ENCODE data around the gene NBL1. TPM values are rescaled to one million over a fixed set of nuclear protein-coding genes. Genes with fewer than 3 reads are reported as not detected.

The NBL1 gene
- total RNA-seq, 2 donors from 2014 or later: 268 to 514 TPM

DNA sequence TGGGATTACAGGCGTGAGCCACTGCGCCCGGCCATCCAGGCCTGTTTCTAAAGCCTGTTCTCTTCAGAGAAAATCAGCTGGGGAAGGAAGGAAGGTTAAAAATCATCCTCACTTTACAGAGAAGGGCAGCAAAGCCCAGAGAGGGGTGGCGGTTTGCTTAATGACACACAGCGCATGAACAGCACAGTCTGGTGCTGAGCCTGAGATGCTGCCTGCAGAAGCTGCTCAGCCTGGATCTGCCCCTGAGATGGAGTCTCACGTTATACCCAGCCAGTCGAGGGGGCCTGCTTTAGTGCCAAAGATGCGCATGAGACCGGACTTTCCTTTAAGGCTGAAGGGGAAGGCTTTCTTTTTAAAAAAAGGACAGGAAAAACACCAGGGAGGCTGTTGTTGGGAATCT lies 41.9 kb downstream of the NBL1 start:
- Histone ChIP-seq H3K27ac (no peak overlapping the region), H3K4me3 (no peak overlapping the region), H3K27me3 (replicated peaks; ENCODE audit: insufficient read depth) (no peaks in the 10 kb centered on the region), H3K4me1 (replicated peaks) (no peaks in the 10 kb centered on the region), H3K36me3 (no peaks in the 10 kb centered on the region), H3K9me3 (no peaks in the 10 kb centered on the region)
- intact Hi-C loops (cut with DNase I): no loop called here
- WGBS: 80% methylated on average over 9 of the region's 9 CpGs
- TF ChIP-seq POLR2AphosphoS5 (IDR thresholded peaks at IDR 0.05): no peak
- no peak for TF ChIP-seq POLR2A (IDR thresholded peaks at IDR 0.05)
- TF ChIP-seq, protein P1, sequence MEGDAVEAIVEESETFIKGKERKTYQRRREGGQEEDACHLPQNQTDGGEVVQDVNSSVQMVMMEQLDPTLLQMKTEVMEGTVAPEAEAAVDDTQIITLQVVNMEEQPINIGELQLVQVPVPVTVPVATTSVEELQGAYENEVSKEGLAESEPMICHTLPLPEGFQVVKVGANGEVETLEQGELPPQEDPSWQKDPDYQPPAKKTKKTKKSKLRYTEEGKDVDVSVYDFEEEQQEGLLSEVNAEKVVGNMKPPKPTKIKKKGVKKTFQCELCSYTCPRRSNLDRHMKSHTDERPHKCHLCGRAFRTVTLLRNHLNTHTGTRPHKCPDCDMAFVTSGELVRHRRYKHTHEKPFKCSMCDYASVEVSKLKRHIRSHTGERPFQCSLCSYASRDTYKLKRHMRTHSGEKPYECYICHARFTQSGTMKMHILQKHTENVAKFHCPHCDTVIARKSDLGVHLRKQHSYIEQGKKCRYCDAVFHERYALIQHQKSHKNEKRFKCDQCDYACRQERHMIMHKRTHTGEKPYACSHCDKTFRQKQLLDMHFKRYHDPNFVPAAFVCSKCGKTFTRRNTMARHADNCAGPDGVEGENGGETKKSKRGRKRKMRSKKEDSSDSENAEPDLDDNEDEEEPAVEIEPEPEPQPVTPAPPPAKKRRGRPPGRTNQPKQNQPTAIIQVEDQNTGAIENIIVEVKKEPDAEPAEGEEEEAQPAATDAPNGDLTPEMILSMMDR (IDR thresholded peaks at IDR 0.05): no peak
- no peak for DNase-seq (ENCODE audit: low spot score)

- no peak for DNase-seq (ENCODE audit: low spot score)
- TF ChIP-seq POLR2AphosphoS5 (IDR thresholded peaks at IDR 0.05) (no peak), POLR2A (IDR thresholded peaks at IDR 0.05) (no peak)
- TF ChIP-seq, protein P1 (IDR thresholded peaks at IDR 0.05): no peak
- Histone ChIP-seq H3K4me3 (no peak overlapping the region), H3K27ac (no peak overlapping the region), H3K36me3 (no peaks in the 10 kb centered on the region), H3K4me1 (replicated peaks) (no peaks in the 10 kb centered on the region), H3K9me3 (no peaks in the 10 kb centered on the region), H3K27me3 (replicated peaks; ENCODE audit: insufficient read depth) (no peaks in the 10 kb centered on the region)
- intact Hi-C loops (cut with DNase I): no loop called here
- 94% methylated on average over 1 of the region's 1 CpG for WGBS
Measured at GRCh38 chr1:19687414-19687813, 43.3 kb downstream of the NBL1 start.

GRCh38 chr1:19688041-19688842 lies 44.1 kb downstream of the NBL1 start:
- Histone ChIP-seq H3K9me3 (no peaks in the 10 kb centered on the region), H3K4me3 (no peak overlapping the region), H3K36me3 (no peaks in the 10 kb centered on the region), H3K4me1 (replicated peaks) (no peaks in the 10 kb centered on the region), H3K27me3 (replicated peaks; ENCODE audit: insufficient read depth) (no peaks in the 10 kb centered on the region), H3K27ac (no peak overlapping the region)
- DNase-seq (ENCODE audit: low spot score): no peak
- TF ChIP-seq, protein P1 (IDR thresholded peaks at IDR 0.05): no peak
- TF ChIP-seq POLR2A (IDR thresholded peaks at IDR 0.05) (no peak), POLR2AphosphoS5 (IDR thresholded peaks at IDR 0.05) (no peak)
- WGBS: 84% methylated on average over 19 of the region's 19 CpGs
- intact Hi-C loops (cut with DNase I): no loop called here

DNA sequence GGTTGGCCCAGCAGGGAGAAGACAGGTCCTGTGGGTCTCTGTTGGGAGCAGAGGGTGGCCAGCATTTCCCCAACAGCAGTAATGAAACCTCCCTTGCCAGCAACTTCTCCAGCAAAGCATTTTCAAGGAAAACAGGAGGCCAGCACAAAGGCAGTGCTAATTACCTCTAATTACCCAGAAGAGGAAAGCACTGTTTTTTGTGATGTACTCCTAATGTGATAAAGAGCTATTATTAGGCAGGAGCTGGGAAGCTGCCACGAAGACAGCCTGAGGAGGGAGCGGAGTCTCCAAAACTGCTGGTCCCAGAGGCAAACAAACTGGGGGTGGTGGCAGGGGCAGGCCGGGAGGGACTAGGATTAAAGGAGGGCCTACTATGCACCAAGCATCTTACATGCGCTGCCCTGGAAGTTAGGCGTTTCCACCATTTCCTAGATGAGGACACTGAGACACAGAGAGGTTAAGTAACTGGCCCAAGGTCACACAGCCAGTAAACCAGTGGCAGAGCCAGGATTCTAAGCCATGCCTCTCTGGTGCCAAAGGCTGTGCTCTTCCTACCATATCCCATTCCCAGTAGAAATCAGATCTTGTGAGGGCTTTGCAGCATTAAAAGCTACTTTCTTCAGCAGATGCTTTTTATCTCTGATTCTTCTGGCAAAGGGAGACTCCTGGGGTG lies 45.1 kb downstream of the NBL1 start:
- WGBS: 80% methylated on average over 5 of the region's 5 CpGs
- Histone ChIP-seq H3K27ac (no peak overlapping the region), H3K27me3 (replicated peaks; ENCODE audit: insufficient read depth) (no peaks in the 10 kb centered on the region), H3K36me3 (no peaks in the 10 kb centered on the region), H3K9me3 (no peaks in the 10 kb centered on the region), H3K4me3 (no peak overlapping the region), H3K4me1 (replicated peaks) (no peaks in the 10 kb centered on the region)
- intact Hi-C loops (cut with DNase I): no loop called here
- TF ChIP-seq, protein P1 (IDR thresholded peaks at IDR 0.05): no peak
- TF ChIP-seq POLR2AphosphoS5 (IDR thresholded peaks at IDR 0.05) (no peak), POLR2A (IDR thresholded peaks at IDR 0.05) (no peak)
- no peak for DNase-seq (ENCODE audit: low spot score)
